A549 (cell line): Measurements from ENCODE around the gene HK1.

Experiments
- CTCF ChIP-seq: fragments of >200 bp; sonication (Bioruptor Twin); formaldehyde crosslinking; IDR thresholded peaks from 3 replicates; pipeline ENCODE4 v1.5.1; 2016
- EP300 ChIP-seq, 2 experiments: fragments of >200 bp; sonication (Bioruptor Twin); formaldehyde crosslinking; IDR thresholded peaks; 2 replicates in 1 of 2; 3 replicates in 1 of 2; pipeline ENCODE4 v1.6.1; 2016 to 2017
- JUNB ChIP-seq: fragments of >200 bp; sonication (Bioruptor Twin); formaldehyde crosslinking; IDR thresholded peaks from 2 replicates; pipeline ENCODE4 v1.6.1; 2016
- RFX5 ChIP-seq: fragments of 450-650 bp; IDR thresholded peaks from 2 replicates; pipeline ENCODE4 v1.7.1; 2014; ENCODE audit warnings: antibody characterized with exemption, mild to moderate bottlenecking, moderate library complexity
- ZNF302 ChIP-seq: fragments of 250-450 bp; sonication (Bioruptor Pico); IDR thresholded peaks from 2 replicates; pipeline ENCODE4 v1.9.0; 2021; ENCODE audit warnings: inconsistent platforms, mild to moderate bottlenecking, moderate library complexity

DNA sequence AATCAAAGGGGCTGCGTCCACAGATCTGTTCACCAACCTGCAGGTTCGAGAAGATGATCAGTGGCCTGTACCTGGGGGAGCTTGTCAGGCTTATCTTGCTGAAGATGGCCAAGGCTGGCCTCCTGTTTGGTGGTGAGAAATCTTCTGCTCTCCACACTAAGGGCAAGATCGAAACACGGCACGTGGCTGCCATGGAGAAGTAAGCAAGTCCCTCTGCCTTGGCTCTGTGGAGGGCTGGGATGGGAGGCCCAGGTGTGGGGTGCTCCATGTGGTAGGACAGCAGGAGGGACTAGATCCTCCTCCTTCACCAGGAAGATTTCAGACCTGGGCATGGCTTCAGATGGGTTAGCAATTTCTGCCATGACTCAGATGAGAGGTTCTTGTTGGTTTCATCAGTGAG lies 32.3 kb upstream of the HK1 start:
- TF ChIP-seq CTCF (no peak), RFX5 (no peak), EP300 (IDR thresholded peaks at IDR 0.05) (no peak), JUNB (no peak), ZNF302 (CRISPR knock-in tag) (no peak)
